Measurements from ENCODE around the gene IP6K3.

The IP6K3 gene, protein sequence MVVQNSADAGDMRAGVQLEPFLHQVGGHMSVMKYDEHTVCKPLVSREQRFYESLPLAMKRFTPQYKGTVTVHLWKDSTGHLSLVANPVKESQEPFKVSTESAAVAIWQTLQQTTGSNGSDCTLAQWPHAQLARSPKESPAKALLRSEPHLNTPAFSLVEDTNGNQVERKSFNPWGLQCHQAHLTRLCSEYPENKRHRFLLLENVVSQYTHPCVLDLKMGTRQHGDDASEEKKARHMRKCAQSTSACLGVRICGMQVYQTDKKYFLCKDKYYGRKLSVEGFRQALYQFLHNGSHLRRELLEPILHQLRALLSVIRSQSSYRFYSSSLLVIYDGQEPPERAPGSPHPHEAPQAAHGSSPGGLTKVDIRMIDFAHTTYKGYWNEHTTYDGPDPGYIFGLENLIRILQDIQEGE

DNA sequence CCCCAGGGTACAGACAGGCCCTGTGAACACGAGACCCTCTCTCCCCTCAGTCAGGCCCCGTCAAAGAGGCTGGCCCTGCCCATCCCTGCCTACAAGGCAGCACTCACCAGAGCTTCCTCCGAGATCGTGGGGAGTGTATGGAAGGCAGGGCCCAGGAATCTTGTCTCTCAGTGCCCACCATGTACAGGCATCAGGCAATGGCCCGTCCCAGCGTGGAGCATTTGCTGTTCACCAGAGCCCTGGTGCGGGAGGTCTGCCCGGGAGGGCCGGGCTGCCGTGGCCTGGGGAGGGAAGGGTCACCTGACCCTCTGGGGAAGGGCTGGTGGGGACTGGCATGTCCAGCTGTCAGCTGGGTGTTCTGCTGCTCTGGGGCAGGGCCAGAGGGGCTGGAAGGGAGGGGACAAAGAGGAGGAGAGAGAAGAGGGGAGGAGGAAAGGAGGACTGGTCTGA, at the start of gene IP6K3:
Gene IP6K3, minus strand, starts transcription at position 255 of the 450 bp plus-strand sequence. CDS start 11,429 bp downstream, outside the sequence.
- no peak for DNase-seq

DNA sequence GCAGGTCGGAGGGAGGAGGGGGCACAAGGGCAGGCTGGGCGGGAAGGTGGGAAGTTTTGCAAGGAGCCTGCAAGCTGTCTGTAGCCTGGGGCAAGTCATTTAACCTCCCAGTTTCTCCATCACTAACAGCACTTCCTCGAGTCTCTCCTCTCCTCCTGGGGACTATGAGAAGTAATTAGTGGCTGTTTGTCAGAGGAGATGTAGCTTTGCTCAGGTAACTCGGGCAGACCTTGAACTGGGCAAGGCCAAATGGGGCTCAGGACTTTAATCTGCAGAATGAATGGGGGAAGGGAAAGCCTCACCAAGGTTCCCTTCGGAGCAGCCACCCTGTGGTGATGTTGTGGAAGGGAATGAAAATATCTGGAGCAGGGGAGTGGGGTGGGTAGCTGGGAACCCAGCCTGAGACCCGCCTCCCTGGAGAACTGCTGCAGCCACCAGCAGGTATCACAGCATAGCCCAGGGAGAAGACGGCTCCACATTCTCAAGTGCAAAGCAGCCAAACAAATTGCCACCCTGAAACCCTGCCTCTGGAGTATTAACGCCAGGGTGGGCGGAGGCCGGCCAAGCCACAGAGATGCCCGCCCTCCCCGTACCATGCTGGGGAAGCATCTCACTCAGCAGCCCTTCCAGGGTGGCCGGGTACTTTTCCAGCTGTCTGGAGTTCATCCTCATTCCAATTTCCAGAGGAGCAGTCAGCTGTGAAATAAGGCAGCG, 48.4 kb upstream of the IP6K3 start:
- DNase-seq: no peak

DNA sequence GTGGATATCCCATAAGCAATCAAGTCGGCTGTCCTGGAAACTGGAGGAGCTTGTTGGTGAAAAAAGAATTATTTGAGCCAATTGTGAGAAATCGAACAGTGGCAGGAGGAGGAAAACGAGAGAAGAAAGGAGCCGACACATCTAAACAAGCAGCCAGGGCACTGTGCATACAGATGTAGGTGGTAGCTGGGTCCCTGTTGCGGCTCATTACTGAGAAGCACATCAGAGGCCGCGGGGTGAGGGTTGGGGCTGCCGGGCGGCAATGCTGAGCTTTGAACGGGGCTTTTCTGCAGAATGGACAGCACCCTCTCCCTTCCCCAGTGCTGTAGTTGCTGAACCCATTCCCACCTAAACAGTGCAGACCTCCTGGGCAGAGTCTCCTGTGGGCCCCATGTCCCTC, 46.3 kb upstream of the IP6K3 start:
- no peak for DNase-seq

DNA sequence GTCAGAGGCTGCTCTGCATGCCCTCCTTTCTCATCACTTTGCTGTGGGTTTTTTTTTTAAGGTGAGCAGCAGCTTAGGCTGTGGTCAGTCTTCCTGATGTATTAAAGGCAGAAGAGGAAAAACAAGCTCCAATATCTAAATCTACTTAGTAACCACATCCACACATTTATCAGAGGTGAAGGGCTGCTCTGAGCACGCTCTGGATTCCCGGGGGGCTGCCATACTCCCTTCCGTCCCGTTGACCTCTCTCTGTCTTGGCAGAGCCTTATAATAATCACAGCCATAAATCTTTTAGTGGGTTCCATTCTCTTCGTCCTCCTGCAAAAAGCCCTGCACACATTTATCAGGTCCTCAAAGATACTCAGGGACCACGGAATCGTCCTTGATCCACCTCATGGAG, 44.9 kb upstream of the IP6K3 start:
- DNase-seq: no peak

DNA sequence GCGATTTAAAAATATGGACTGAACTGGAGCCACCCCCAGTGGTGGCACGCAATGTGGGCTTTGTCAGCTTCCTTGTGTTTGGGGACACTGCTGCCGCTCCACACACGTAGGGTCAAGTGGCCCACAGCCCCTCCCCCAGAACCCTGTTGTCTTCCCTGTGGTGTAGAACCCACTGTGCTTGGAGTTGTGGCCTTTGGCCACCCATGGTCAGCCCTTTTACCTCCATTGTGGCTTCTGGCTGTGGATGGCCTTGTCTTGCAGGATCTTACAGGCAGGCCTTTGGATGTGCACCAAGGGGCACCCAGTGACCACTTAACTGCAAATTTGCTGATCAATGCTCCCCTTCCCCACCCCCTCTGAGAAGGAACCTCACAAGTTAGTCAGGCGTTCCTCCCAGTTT, 44.2 kb upstream of the IP6K3 start:
- DNase-seq: no peak

DNA sequence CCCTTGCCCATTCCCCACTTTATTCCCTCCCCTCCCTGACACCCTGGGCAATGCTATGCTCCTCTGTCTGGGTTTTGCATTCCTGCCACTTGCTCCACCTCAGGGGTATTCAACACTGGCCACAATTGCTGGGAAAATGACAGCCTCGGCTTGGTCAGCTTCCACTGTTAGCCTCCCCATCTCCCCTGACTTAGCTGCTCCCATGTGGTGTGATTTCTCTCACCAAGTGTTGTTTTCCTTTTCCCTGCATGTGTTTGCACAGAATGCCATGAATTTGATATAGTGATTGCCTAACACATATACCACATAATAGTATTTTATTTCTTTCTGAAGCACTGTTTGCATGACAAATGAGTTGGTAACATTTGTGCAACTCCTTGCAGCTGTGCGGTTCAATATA, 43.7 kb upstream of the IP6K3 start:
- no peak for DNase-seq

DNA sequence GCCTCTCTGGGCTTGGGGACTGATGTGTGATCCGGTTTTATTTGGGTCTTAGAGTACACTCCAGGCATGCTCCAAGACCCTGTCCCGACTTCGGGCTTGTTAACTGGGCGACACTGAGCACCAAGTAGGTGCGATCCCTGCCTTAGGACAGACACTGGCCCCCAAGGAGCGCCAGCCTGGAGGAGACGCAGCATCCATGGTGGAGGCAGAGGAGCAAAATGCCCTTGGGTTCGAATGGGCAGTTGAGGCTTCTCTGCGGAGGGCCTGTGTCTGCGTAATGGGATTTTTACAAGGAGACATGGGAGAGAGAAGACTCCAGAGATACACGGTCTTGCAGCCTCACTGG, 42.8 kb upstream of the IP6K3 start:
- no peak for DNase-seq

DNA sequence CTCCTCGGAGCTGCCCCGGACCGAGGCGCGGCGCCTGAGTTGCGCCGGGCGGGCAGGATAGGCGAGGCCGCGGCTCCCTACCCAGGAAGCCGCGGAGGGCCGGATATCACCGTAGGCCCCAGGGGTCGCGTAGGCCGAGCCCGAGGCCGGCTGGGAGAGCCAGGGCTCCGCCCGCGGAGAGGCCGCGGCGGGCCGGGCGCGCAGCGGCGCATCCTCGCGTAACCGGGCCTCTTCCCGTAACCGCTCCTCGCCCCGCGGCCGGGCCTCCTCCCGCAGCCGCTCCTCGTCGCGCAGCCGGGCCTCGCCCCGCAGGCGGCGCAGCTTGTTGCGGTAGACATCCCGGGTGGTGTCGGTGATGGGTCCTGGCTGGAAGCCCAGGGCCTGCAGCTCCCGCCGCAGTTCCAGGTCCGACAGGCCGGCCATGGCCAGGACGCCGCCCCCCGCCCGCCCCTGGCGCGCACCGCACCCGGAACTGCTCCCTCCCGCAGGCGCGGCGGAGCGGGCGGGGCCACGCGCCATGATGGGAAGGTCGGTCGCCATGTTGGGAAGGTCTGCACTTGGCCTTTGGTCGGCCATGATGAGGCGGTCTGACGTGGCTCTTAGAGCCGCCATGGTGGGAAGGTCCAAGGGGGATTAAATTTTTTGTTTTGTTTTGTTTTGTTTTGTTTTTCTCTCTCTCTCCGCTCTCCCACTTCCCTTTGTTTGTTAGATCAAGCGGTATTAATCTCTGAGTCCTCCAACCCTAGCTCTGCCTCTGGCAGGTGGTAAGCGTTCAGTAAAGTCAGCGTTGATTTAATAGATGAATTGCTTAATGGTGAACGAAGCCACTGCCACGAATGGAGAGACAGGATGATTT, 42.2 kb upstream of the IP6K3 start, which contains the start of gene LEMD2:
Gene LEMD2, minus strand, starts transcription at position 437 of the 856 bp plus-strand sequence. Its CDS starts 14 bp downstream, at position 423.
- DNase-seq: peak; percentile 90

DNA sequence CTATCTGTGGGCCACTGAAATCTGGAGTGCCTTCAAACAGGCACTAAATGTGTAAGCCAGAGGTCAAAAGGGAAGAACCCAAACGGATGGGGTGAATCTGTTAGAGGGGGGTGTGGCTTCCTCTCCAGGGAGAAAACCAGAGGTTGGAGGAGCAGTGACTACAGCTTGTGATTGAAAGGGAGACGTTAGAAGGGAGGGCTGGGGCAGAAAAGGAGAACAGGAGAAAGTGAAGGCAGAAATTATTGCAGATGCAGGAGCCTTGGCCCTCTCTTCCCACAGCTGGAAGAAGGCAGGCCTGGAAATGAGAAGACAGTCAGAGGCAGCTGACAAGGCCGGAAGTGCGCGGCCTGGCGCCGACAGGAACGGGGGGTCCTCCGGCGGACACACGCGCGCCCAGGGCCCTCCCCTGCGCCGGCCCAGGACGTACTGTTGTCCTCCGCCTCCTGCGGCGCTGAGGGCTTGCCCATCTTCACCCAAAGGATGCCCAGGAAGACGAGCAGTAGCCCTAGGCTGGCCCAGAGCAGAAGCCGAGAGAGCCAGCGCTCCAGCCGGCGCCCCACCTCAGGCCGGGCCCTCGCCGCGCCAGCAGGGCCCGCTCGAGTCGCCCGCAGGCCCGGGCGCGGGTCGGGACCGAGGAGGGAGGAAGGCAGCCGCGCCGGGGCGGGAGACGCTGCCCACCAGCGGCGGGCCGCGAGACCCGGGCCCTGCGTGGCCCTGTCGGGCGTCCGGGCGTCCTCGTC, 41.4 kb upstream of the IP6K3 start:
- DNase-seq: peak; percentile 56

DNA sequence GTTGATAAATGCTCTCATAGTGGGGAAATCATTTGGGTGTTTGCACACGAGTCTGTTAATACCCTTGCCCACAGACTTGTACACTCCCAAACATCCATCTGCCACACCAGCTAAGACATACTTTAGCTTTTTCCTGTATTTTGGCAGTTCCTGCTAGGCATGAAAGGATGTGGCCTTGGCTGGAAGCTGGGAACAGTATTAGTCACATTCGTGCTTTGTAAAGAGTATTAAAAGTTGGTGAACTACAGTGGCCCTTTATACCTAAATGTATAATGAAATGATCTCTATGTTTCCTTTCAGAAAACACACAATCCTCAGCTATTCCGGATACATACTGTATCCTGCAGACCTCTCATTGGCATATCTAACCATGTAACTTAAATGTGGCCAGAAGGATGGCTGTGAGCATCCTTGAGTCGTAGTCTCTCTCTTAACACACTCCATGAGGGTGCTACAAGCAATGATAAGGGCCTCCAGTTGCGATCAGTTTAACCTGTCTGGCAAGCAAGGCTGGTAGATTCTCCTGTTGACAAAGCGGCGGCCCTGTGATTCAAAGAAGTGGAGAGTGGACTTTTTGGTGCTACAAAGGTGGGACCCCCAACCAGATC, 40.7 kb upstream of the IP6K3 start:
- DNase-seq: no peak

DNA sequence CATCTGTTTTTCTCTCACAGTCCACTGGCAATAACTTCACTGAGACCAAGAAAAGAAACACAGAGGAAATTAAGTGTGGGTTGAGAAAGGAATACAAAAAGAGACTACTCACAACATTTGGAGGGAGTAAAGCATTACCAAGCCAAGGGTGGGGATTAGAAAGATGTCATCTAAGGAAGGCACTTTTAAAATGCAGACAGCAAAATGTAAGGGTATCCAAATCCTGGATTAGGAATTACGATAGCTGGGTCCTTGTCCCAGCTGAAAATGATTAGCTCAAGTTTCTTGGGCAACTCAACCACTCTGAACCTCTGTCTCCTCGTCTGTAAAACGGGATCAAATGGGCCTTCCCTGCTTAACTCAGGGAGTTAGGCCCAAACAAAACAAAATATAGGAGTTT, 40.0 kb upstream of the IP6K3 start:
- DNase-seq: no peak

DNA sequence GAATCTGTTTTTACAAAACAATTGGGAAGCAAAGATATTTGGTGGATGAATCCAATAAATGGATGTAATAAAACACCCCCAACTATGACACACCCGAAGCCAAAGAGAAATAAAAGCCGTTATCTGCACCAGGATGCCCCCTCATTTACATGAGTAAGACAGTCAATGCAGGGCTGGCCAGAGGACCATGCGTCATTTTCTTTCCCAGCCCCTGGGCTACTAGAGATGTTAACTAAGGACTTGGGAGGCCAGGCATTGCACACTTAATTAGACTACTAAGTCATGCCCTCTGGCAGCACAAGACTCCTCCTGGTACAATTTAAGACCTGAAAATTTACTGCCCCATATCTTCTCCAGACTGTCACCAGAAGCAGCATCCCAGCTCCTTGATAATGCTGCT, 39.1 kb upstream of the IP6K3 start:
- no peak for DNase-seq

DNA sequence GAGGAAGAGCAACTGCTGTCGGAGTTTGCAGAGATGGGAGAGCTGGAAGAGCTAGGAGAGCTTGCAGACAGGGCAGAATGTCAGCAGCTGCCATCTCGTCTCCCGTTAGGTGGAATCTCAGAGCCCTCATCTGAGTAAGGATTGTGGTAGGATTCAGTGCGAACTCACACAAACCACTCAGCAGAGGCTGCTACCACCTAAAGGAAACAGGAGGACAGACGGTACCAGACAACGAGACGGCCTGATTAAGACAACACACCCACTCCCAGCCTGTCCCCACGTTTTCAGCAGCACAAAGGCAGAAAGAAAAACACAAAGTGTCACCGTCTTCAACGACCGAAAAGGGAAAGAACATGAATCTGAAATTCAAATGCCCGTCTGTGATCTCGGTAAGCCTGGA, 38.1 kb upstream of the IP6K3 start:
- no peak for DNase-seq

DNA sequence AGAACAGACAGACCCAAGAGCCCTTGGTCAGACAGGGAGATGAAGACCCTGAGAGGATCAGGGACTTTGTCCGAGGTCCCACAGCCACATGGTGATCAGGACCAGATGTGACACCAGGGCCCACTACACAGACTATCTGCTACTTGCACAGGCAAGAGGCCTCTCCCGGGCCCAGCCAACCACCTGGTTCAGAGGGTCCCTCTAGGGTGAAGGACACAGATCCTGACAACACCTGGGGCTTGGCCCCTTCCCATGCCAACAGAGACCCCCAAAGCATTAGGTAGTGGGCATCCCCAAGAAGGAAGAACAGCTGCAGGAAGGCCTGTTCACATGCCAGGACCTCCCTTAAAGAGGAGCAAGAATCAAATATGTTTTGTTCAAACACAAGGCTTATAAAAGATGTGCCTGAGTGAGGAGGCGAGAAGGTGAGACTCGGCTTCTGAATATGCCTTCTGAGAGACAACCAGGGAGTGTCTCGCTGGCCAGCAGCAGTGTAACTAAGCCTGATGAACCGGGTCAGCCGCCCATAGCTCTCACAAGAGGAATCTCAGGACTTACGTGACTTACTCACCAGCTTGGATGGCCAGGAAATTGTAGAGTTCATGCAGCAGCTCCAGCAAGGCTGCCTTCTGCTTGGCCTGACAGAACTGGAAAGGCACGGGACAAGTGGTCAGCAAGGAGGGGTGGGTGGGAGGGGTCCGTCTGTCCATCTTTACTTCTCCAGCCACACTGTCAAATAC, 37.2 kb upstream of the IP6K3 start:
- no peak for DNase-seq

DNA sequence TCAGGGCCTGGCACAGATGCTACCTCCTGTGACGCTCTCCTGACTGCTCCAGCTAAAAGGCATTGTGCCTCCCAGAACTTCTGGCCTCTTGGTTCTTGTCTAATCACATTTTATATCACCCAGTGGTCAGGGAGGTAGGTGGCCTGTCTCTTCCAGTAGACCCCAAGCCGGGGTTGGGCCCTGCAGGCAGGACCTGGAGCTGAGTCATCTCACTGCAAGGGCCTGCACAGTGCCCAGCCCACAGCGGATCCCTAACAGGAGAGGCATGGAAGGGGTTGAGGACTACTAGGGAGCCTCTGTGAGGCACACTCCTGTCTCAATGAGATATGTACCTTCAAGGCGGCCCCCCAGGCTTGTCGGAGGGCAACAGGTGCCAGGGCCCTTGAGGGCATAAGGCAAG, 35.9 kb upstream of the IP6K3 start:
- DNase-seq: no peak

DNA sequence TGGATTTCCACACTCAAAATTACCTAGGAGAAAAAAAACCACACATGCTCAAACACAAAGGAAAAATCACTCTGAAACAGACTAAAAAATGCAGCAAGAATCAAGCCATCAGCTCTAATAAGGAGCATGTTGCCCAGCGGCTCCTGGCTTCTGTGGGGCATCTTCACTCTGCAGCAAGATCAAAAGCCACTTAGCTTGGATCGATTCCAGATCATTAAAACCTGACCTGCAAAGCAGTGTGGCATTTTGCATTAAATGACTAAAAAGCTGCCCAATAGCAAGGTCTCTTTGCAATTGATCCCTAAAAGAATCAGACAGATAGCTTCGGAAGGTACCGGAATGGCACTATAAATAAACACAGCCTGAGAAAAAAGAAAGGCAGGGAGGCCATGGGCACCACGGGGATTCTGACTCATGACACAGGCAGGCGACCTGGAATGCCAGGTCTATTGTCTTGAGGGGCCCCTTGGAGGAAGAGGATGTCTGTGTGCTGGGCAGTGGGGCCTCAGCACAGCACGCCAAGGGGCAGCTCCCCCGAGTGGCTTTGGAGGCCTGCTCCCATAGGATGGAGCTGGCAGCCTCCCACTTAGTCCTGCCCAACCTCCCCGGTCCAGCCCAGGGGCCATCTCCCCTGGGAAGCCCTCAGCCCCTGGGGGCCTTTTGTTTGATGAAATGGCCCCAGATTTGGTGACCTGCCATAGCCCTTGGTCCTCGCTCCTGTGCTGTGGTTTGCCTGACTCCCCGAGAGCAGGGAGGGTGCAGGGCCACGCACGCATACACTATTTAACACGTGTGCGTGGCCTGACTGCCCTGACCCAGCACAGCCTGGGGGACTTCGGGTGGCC, 34.6 kb upstream of the IP6K3 start:
- DNase-seq: no peak

DNA sequence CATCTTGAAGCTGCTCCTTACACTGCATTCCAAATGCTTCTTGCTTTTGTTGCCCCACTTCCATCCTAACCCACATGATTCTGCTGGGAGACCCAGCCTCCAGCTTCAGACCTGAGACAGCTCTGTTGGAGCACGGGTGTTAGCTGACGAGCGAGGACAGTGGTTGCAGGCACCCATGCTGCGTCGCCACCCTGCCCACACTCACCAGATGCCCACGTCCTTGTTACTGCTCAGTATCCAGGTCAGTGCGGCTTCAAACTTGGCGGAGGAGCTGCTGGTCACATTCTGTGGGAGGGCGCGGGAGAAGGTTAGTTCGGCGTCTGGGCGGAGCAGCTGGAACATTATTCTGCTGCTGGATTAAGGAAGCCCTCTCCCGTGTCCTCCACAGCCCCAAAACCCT, 33.2 kb upstream of the IP6K3 start:
- DNase-seq: no peak

DNA sequence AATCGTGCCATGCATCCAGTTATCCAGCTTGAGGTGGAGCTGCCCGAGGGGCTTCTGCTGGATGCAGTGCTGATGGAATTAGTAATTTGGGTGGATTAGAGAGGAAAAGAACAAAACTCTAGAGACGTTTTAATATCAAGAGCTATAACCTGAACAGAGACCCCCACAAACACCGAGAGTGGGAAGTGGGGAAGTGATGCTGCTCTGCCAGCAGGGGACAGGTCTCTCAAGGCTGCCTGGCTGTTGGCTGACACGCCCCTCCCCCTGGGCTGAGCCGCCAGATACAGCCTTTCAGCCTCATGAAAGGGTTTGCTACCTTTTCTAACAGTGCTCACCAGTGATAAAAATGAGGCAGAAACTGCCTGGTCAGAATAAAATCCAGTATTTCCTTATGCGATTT, 32.6 kb upstream of the IP6K3 start:
- no peak for DNase-seq

DNA sequence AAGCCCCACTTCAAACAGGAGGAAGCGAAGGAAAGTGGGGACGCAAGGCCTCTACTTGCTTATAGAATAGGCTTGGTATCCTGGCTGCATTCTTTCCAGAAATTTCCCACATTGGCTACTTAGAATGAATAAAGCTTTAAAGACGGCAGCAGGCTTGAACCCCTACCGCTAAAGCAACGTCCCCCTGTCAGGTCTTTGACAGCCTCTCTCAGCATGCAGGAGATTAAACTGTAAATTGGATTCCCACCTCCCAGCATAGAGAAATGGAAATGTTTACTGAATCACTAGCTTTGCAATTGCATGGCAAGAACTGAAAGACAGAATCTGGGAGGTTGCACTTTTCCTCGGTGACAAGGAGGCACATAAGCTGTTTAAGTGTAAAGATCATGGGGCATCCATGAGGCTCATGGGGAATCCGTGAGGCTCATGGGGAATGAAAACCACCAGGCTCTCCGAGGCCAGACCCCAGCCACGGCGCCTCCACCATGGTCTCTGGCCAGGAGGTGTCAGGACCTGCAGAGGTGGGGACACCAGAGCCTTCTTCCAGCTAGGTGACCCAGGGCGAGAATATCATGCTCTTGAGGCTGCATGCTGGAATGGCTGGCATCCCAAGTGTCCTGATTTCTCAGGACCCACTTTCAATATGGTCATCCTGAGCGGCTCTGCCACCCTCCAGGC, 31.9 kb upstream of the IP6K3 start:
- DNase-seq: no peak
